Adrenal gland (tissue), 12 donors: Measurements from ENCODE around the gene SLC1A1. TPM values are rescaled to one million over a fixed set of nuclear protein-coding genes. Genes with fewer than 3 reads are reported as not detected.
A peak's percentile ranks its signal among the peaks of the same experiment; 100 is the strongest.
"Not testable (repeated sequence)": the region's sequence is repeated elsewhere in the genome, so short reads cannot be mapped to it uniquely, and the experiment has no call there.

ENCODE experiments used
- DNase-seq, 7 donors: peaks; one replicate each; pipeline ENCODE4 v3.0.0-alpha.2; 2019 to 2020
- H3K27ac ChIP-seq, 5 donors: fragments of 200-600 bp; sonication (generic) in 4 of 5; 1 replicate in 3 of 5; 2 replicates in 2 of 5; pipeline versions ENCODE4 v1.5.1 to v1.8.0; 2016 to 2020; ENCODE audit warnings: mild to moderate bottlenecking in 1 of 5
- H3K27me3 ChIP-seq: fragments of 200-600 bp; 2 replicates; pipeline ENCODE4 v1.8.0; 2021
- H3K36me3 ChIP-seq, 2 donors: fragments of 200-600 bp; replicated peaks in 1 of 2; 1 replicate in 1 of 2; 2 replicates in 1 of 2; pipeline versions ENCODE4 v1.5.1 to v1.8.0; 2018 to 2022
- H3K4me1 ChIP-seq, 2 donors: fragments of 200-600 bp; replicated peaks in 1 of 2; 1 replicate in 1 of 2; 2 replicates in 1 of 2; pipeline versions ENCODE4 v1.5.1 to v1.8.0; 2018 to 2021
- H3K4me3 ChIP-seq, 4 donors: fragments of 200-600 bp; sonication (generic) in 3 of 4; one replicate each; pipeline ENCODE4 v1.5.1; 2016 to 2018
- H3K9me3 ChIP-seq, 3 donors: fragments of 200-600 bp; sonication (generic) in 1 of 3; replicated peaks in 1 of 3; 1 replicate in 2 of 3; 2 replicates in 1 of 3; pipeline versions ENCODE4 v1.5.1 to v1.8.0; 2016 to 2021
- CTCF ChIP-seq, 6 experiments: fragments of 450-650 bp in 4 of 6; fragments of 200-600 bp in 2 of 6; sonication (generic) in 1 of 6; IDR thresholded peaks; 1 replicate in 5 of 6; 2 replicates in 1 of 6; pipeline versions ENCODE4 v1.5.1 to v1.8.0; 2016 to 2021; ENCODE audit warnings: antibody characterized with exemption in 6 of 6, mild to moderate bottlenecking in 2 of 6, moderate library complexity in 1 of 6
- POLR2A ChIP-seq, 2 donors: fragments of 450-650 bp; IDR thresholded peaks; one replicate each; pipeline ENCODE4 v1.6.1; 2017; ENCODE audit warnings: antibody characterized with exemption in 2 of 2, mild to moderate bottlenecking in 2 of 2, moderate library complexity in 1 of 2
- WGBS, 4 donors: extraction: QIAGEN DNeasy Blood & Tissue Kit in 2 of 4; methylation state at CpG; one replicate each; pipeline versions ENCODE4 v1.1.5 to v1.1.7; 2013 to 2017; 5-methylcytosine and 5-hydroxymethylcytosine counted together
- intact Hi-C, 2 donors: fragments of 100-400 bp; cut with DNase I; formaldehyde crosslinking; loops; one replicate each; pipeline versions ENCODE4 v1.14.1 to v1.15.0; 2022 to 2023
- polyA plus RNA-seq, 3 donors: library from polyadenylated mRNA; stranded (reverse); fragments of 200-250 nt in 2 of 3; fragments of 350-450 nt in 1 of 3; fragmentation: Illumina TruSeq in 1 of 3; extraction: RNeasy Lipid Tissue Mini Kit (QIAGEN cat#74804) in 1 of 3; gene quantifications; one replicate each; pipeline ENCODE4 v1.2.3, GENCODE V29; 2013 to 2014
- total RNA-seq, 9 donors: library from RNA; depleted of rRNA in 4 of 9; stranded (reverse); fragments of >200 nt in 4 of 9; fragments of 120-200 nt in 1 of 9; fragmentation: NEBNext Ultra II Directional in 1 of 9; extraction: Animal tissue kit (Norgen Biotek cat#: 25700) in 1 of 9; gene quantifications; one replicate each; pipeline versions ENCODE4 v1.1.0 to v1.2.4, GENCODE V29; 2013 to 2023
- donor health status: healthy with polysubstance abuse.
- donor health status: Bipolar disorder and iron deficiency.
- donor health status: DM: yes; HTN: yes; CAD: no.
- donor health status: DM: no; HTN: no; CAD: no.
- donor health status: DM: no; HTN: no; CAD: no.
- donor health status: DM: yes; HTN: yes; CAD: no.

SLC1A1 gene
- total and polyA plus RNA-seq, 12 donors: 0.68 to 4.9 (median 1.7) TPM

DNA sequence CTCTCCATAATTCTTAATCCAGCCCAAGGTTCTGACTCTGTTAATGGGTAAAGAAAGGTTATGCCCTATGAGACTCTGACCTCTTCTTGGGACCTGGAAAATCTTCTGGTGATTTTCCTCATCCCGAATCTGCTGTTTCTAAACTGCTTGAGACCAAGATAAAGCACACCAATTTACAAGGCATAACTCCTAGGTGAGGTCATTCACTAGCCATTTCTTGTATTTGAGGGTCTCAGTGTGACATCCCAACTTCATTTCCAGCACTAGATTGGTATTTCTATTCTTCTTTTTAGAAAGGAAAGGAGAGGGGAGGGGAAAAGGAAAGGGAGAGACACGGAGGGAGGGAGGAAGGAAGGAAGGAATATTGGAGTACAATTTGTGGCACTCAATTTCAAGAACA lies 51.6 kb downstream of the SLC1A1 start:
- 47 to 61% (median 57%) methylated on average over 2 of the region's 2 CpGs for WGBS, 4 donors
- TF ChIP-seq POLR2A (IDR thresholded peaks at IDR 0.05) (no peak), CTCF (IDR thresholded peaks at IDR 0.05) (no peak)
- H3K27me3 ChIP-seq: no peaks in the 10 kb centered on the region
- no peaks in the 10 kb centered on the region for H3K4me1 ChIP-seq
- no peaks in the 10 kb centered on the region for H3K36me3 ChIP-seq
- intact Hi-C loops: no loop called here
- no peak overlapping the region for H3K4me3 ChIP-seq
- no peak for DNase-seq
- H3K9me3 ChIP-seq: no peaks in the 10 kb centered on the region
- no peak overlapping the region for H3K27ac ChIP-seq

DNA sequence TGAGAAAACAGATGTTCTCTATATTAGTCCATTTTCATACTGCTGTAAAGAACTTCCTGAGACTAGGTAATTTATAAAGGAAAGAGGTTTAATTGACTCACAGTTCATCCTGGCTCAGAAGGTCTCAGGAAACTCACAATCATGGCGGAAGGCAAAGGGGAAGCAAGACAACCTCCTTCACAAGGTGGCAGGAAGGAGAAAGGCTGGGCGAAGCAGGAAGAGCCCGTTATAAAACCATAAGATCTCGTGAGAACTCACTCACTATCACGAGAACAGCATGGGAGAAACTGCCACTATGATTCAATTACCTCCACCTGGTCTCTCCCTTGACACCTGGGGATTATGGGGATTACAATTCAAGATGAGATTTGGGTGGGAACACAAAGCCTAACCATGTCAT lies 54.4 kb downstream of the SLC1A1 start:
- intact Hi-C loops, H3K27me3 ChIP-seq, H3K4me3 ChIP-seq, DNase-seq, H3K27ac ChIP-seq, H3K9me3 ChIP-seq, H3K4me1 ChIP-seq, H3K36me3 ChIP-seq: not testable (repeated sequence)
- 68 to 76% (median 75%) methylated on average over 5 of the region's 5 CpGs for WGBS, 4 donors

DNA sequence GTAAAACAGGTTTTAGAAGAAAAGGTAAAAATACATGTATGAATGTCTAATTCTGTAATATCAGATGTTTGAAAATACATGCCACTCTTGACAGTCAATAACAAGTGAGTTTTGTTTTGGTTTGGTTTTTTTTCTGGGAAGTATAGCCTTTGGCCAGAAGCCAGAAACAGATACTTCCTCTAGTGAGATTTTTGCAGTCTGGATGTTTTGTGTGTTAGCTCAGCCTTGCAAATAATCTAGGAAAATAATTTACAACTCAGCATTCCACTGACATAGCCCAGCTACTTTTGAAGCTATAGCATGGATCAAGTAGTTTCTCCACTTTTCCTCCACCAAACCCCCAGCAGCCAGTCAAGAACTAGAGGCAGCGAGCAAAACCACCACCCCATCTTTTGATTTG lies 56.7 kb downstream of the SLC1A1 start:
- no peaks in the 10 kb centered on the region for H3K36me3 ChIP-seq
- DNase-seq: no peak
- no peak overlapping the region for H3K27ac ChIP-seq
- intact Hi-C loops: no loop called here
- H3K4me1 ChIP-seq: no peaks in the 10 kb centered on the region
- no peak overlapping the region for H3K4me3 ChIP-seq
- WGBS, 4 donors: 71 to 84% (median 78%) methylated on average over 1 of the region's 1 CpG
- TF ChIP-seq CTCF (IDR thresholded peaks at IDR 0.05) (no peak), POLR2A (IDR thresholded peaks at IDR 0.05) (no peak)
- H3K9me3 ChIP-seq: no peaks in the 10 kb centered on the region
- no peaks in the 10 kb centered on the region for H3K27me3 ChIP-seq

DNA sequence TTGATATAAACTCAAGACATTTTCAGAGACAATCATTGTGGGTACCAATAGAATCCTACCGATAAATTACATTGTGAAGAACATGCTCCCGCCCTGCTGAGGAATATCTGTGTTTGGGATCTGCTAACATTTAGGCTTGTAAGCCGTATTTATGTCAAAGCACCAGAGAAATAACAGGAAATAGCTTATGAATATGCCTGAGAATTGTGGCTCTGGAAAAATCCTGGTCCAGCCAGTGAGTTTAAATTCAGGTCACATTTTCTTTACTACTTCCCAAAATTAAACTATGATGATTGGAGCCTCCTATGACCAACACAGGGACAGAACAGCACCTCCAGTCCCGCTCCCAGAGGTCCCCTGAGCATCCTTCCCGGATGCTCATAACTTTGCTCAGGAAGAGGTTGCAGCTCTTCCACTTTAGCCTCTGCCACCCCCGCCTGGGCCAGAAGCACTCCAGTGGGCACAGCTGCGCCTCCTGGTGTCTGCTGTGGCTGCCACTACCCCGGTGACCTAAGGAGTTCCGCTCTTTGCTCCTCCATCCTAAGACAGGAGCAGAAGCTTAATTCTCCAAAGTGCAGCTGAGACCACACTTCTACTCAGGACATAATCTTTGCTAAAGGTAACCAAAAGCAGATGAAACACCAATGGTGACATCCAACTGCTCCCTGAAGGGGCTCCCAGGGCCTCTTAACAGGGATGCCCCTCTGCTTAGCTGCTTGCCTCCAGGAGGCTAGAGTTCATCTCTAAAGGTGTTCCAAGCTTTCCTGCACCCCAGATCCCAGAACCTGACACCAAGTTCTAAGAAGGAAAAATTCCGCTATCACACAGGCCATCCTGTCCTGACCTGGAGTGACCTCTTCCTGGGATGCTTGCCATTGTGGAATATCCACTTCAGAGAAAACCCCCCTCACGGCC lies 58.8 kb downstream of the SLC1A1 start:
- Histone ChIP-seq H3K27me3 (no peaks in the 10 kb centered on the region), H3K4me3 (no peak overlapping the region), H3K36me3 (no peaks in the 10 kb centered on the region), H3K27ac (no peak overlapping the region), H3K9me3 (no peaks in the 10 kb centered on the region), H3K4me1 (no peaks in the 10 kb centered on the region)
- WGBS, 4 donors: 63 to 75% (median 68%) methylated on average over 8 to 11 of the region's 11 CpGs
- intact Hi-C loops: no loop called here
- TF ChIP-seq CTCF (IDR thresholded peaks at IDR 0.05) (peak in 2 of 6 experiments; percentile 10 to 25), POLR2A (IDR thresholded peaks at IDR 0.05) (no peak)
- peak in 1 of 7 donors; percentile 9 for DNase-seq
